Karpas-422 (cell line): ENCODE results near the gene GRK2. TPM values are rescaled to one million over a fixed set of nuclear protein-coding genes. Genes with fewer than 3 reads are reported as not detected.

ENCODE experiments used
- DNase-seq: peaks from one replicate; pipeline ENCODE4 v3.0.0-alpha.2; 2015
- H2AFZ ChIP-seq: fragments of 200-600 bp; sonication (generic); 2 replicates; pipeline ENCODE4 v1.6.1; 2014; ENCODE audit warnings: antibody characterized with exemption, low read length, mixed read lengths
- H3K27ac ChIP-seq: fragments of 200-600 bp; sonication (generic); 2 replicates; pipeline ENCODE4 v1.5.1; 2014; ENCODE audit warnings: mild to moderate bottlenecking, low read length, moderate library complexity
- H3K27me3 ChIP-seq: fragments of 200-600 bp; sonication (generic); 2 replicates; pipeline ENCODE4 v1.6.1; 2014; ENCODE audit warnings: low read length, mixed read lengths
- H3K36me3 ChIP-seq: fragments of 200-600 bp; sonication (generic); 2 replicates; pipeline ENCODE4 v1.6.1; 2014; ENCODE audit warnings: low read length, mixed read lengths; ENCODE audit not compliant: insufficient read depth
- H3K4me1 ChIP-seq: fragments of 200-600 bp; sonication (generic); 2 replicates; pipeline ENCODE4 v1.6.1; 2014; ENCODE audit warnings: mild to moderate bottlenecking, low read length, mixed read lengths
- H3K4me2 ChIP-seq: fragments of 200-600 bp; sonication (generic); 2 replicates; pipeline ENCODE4 v1.6.1; 2014; ENCODE audit warnings: low read length, low read depth, mild to moderate bottlenecking; ENCODE audit not compliant: poor library complexity, severe bottlenecking
- H3K4me3 ChIP-seq: fragments of 200-600 bp; sonication (generic); 2 replicates; pipeline ENCODE4 v1.5.1; 2014; ENCODE audit warnings: mild to moderate bottlenecking, antibody characterized with exemption, low read length, mixed read lengths
- H3K79me2 ChIP-seq: fragments of 200-600 bp; sonication (generic); 2 replicates; pipeline ENCODE4 v1.6.1; 2014; ENCODE audit warnings: mild to moderate bottlenecking, low read length, mixed read lengths
- H3K9ac ChIP-seq: fragments of 200-600 bp; sonication (generic); 2 replicates; pipeline ENCODE4 v1.6.0; 2014; ENCODE audit warnings: low read length
- H3K9me2 ChIP-seq: fragments of 200-600 bp; sonication (generic), shearing (Covaris generic); replicated peaks from 2 replicates; pipeline ENCODE4 v1.6.0; 2014; ENCODE audit warnings: mild to moderate bottlenecking, low read length, moderate library complexity; ENCODE audit not compliant: insufficient read depth
- H3K9me3 ChIP-seq: fragments of 300-700, 200-600 bp; sonication (generic); 2 replicates; pipeline ENCODE4 v1.6.1; 2014; ENCODE audit warnings: low read length, mixed read lengths
- H4K20me1 ChIP-seq: fragments of 200-600 bp; sonication (generic); 2 replicates; pipeline ENCODE4 v1.6.1; 2014; ENCODE audit warnings: mild to moderate bottlenecking, antibody characterized with exemption, low read length, low read depth; ENCODE audit not compliant: insufficient read depth
- total RNA-seq: library from RNA; depleted of rRNA; stranded (reverse); fragments of >200 nt; shearing (Covaris generic); gene quantifications from 2 replicates; pipeline ENCODE4 v1.2.3, GENCODE V29; 2014; ENCODE audit warnings: low replicate concordance

The GRK2 gene
- total RNA-seq, 1 experiment from 2014 or later = 94.7 TPM

DNA sequence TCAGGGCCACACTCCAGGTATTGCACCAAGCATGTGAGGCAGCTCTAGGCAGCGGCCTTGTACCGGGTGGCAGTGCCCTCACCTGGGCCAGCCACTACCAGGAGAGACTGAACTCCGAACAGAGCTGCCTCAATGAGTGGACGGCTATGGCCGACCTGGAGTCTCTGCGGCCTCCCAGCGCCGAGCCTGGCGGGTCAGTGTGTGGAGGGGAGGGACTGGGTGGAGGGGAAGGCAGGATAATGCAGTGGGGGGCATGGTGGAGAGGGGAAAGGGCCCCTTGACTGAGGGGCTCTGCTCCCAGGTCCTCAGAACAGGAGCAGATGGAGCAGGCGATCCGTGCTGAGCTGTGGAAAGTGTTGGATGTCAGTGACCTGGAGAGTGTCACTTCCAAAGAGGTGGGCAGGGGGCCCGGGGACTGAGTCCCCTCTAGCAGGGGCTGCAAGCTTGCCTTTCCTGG is 41.3 kb downstream of the GRK2 start:
- Histone ChIP-seq H3K36me3 (no peaks in the 10 kb centered on the region), H3K4me2 (no peak overlapping the region), H3K4me1 (no peaks in the 10 kb centered on the region), H3K27me3 (no peaks in the 10 kb centered on the region), H3K9me3 (no peaks in the 10 kb centered on the region), H3K4me3 (no peak overlapping the region), H3K9me2 (no peaks in the 10 kb centered on the region), H4K20me1 (no peaks in the 10 kb centered on the region), H3K27ac (no peak overlapping the region), H2AFZ (no peak overlapping the region), H3K9ac (no peak overlapping the region), H3K79me2 (no peaks in the 10 kb centered on the region)
- DNase-seq = no peak

DNA sequence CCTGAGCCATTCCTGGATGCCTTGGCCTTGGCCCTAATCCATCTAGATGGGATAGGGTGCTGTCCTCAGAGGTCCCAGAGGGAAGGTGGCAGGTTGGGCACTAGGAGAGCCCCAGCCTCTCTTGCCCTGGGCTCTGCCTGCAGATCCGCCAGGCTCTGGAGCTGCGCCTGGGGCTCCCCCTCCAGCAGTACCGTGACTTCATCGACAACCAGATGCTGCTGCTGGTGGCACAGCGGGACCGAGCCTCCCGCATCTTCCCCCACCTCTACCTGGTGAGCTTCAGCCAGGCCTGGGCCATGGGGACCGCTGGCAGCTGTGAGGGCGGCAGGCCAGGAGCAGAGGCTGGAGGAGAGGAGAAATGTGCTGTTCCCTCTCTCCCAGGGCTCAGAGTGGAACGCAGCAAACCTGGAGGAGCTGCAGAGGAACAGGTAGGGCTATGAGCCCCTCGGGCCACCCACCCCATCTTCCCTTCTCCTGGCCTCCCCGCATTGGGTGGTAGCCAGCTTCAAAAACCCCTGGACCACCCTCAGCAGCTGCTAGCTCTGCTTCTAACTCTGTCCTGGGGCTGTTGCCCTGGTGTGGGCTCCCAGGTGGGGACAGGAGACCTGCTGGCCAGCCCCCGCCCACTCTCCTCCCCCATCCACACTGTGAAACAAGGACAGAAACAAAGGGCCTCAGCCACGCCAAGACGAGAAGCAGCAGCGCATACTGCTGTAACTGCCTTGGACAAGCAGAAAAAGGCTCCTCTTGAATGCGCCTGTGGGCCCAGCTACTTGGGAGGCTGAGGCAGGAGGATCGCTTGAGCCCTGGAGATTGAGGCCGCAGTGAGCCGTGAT is 42.0 kb downstream of the GRK2 start:
- Histone ChIP-seq H3K36me3 (no peaks in the 10 kb centered on the region), H4K20me1 (no peaks in the 10 kb centered on the region), H3K27me3 (no peaks in the 10 kb centered on the region), H3K9ac (no peak overlapping the region), H3K9me2 (no peaks in the 10 kb centered on the region), H3K9me3 (no peaks in the 10 kb centered on the region), H3K4me3 (no peak overlapping the region), H3K27ac (no peak overlapping the region), H3K4me1 (no peaks in the 10 kb centered on the region), H3K4me2 (no peak overlapping the region), H2AFZ (no peak overlapping the region), H3K79me2 (no peaks in the 10 kb centered on the region)
- DNase-seq = no peak

DNA sequence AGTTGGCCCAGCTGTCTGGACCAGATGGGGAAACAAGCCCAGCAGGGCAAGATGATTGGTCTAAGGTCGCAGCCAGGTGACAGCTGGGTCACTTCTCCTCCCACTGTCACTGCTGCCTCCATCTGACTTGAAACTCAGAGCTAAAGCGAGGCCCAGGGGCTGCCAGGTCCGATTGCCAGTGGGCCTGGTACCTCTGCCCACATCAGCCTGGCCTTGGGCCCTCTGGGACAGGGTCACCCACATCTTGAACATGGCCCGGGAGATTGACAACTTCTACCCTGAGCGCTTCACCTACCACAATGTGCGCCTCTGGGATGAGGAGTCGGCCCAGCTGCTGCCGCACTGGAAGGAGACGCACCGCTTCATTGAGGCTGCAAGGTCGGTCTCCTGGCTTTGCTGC is 42.9 kb downstream of the GRK2 start:
- Histone ChIP-seq H3K4me3 (no peak overlapping the region), H3K36me3 (no peaks in the 10 kb centered on the region), H3K9me2 (no peaks in the 10 kb centered on the region), H4K20me1 (no peaks in the 10 kb centered on the region), H3K27ac (no peak overlapping the region), H3K4me1 (no peaks in the 10 kb centered on the region), H2AFZ (no peak overlapping the region), H3K9ac (no peak overlapping the region), H3K4me2 (no peak overlapping the region), H3K27me3 (no peaks in the 10 kb centered on the region), H3K9me3 (no peaks in the 10 kb centered on the region), H3K79me2 (no peaks in the 10 kb centered on the region)
- DNase-seq = no peak

DNA sequence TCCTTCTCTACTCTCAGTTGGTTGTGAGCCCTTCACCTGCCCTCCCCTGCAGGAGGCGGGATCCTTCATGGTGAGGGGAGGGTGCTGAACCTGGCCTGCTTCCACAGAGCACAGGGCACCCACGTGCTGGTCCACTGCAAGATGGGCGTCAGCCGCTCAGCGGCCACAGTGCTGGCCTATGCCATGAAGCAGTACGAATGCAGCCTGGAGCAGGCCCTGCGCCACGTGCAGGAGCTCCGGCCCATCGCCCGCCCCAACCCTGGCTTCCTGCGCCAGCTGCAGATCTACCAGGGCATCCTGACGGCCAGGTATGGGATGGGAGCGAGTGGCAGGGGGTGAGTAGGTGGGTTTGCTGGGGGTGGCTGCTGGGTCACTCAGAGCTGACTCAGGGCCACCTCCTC is 43.4 kb downstream of the GRK2 start:
- Histone ChIP-seq H3K4me3 (no peak overlapping the region), H3K36me3 (no peaks in the 10 kb centered on the region), H3K4me1 (no peaks in the 10 kb centered on the region), H3K4me2 (no peak overlapping the region), H3K27ac (no peak overlapping the region), H3K9me2 (no peaks in the 10 kb centered on the region), H3K9ac (no peak overlapping the region), H2AFZ (no peak overlapping the region), H3K9me3 (no peaks in the 10 kb centered on the region), H4K20me1 (no peaks in the 10 kb centered on the region), H3K79me2 (no peaks in the 10 kb centered on the region), H3K27me3 (no peaks in the 10 kb centered on the region)
- DNase-seq = no peak

DNA sequence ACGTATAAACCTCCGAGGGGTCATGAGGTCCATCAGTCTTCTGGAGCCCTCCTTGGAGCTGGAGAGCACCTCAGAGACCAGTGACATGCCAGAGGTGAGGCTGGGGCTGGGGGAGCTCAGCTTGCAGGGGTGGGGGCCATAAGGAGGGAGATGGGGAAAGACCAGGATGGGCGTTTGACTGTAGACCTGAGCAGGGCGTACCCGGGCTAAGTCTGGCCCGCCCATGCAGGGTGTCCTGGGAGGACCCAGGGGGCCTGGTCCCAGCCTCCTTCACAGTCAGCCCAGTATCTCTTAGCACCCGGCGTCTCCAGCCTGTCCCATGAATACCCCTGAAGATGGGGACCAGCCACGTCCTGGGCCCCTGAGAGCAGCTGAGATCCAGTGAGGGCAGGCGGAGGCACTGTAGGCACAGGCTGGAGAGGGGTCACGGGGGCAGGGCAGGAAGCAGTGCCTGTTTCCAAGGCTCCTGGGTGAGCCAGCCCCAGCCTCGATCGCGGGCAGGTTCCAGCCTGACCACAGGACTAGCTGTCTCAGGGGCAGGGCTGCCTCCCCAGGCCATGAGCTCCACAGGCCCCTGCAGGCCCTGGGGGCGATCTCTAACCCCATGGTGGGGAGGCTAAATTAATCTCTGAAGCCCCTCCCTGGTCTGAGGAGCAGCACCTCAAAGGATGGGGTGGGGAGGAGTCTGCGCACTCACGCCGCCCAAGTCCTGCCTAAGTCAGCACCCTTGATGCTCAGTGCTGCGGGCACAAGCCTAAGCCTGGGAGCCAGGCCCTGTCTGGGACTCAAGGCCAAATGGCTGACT is 44.2 kb downstream of the GRK2 start:
- Histone ChIP-seq H3K4me2 (no peak overlapping the region), H3K36me3 (no peaks in the 10 kb centered on the region), H3K79me2 (no peaks in the 10 kb centered on the region), H3K4me1 (no peaks in the 10 kb centered on the region), H3K4me3 (no peak overlapping the region), H3K9me2 (no peaks in the 10 kb centered on the region), H4K20me1 (no peaks in the 10 kb centered on the region), H3K27ac (no peak overlapping the region), H3K9ac (no peak overlapping the region), H3K9me3 (no peaks in the 10 kb centered on the region), H3K27me3 (no peaks in the 10 kb centered on the region), H2AFZ (no peak overlapping the region)
- no peak for DNase-seq

DNA sequence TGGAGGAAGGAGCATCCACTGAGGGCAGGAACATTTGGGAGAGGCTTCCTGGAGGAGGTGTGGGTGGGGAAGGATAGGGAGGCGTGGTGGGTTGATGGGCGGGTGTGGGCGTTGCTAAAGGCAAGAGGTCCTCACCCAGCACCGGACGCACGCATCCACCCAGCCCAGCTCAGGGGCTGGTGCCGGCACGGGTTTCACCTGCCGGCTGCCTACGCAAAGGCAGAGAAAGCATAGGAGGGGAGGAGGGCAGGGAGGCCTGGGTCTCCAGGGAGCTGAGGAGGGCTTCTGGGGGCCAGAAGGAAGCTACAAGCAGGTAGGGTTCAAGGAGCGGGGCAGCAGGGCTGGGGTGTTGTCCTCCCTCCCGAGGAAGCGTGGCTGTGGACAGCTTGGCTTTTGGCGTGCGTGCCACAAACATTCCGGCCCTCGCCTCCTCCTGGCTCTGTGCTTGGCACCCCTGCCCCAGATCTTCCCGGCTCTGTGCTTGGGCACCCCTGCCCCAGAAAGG is 44.8 kb downstream of the GRK2 start:
- no peak overlapping the region for H3K4me2 ChIP-seq
- no peaks in the 10 kb centered on the region for H3K9me2 ChIP-seq
- no peaks in the 10 kb centered on the region for H3K27me3 ChIP-seq
- no peaks in the 10 kb centered on the region for H4K20me1 ChIP-seq
- no peak overlapping the region for H2AFZ ChIP-seq
- H3K4me3 ChIP-seq = no peak overlapping the region
- H3K79me2 ChIP-seq = no peaks in the 10 kb centered on the region
- H3K9me3 ChIP-seq = no peaks in the 10 kb centered on the region
- H3K4me1 ChIP-seq = no peaks in the 10 kb centered on the region
- H3K36me3 ChIP-seq = no peaks in the 10 kb centered on the region
- H3K27ac ChIP-seq = no peak overlapping the region
- H3K9ac ChIP-seq = no peak overlapping the region
- DNase-seq = no peak

DNA sequence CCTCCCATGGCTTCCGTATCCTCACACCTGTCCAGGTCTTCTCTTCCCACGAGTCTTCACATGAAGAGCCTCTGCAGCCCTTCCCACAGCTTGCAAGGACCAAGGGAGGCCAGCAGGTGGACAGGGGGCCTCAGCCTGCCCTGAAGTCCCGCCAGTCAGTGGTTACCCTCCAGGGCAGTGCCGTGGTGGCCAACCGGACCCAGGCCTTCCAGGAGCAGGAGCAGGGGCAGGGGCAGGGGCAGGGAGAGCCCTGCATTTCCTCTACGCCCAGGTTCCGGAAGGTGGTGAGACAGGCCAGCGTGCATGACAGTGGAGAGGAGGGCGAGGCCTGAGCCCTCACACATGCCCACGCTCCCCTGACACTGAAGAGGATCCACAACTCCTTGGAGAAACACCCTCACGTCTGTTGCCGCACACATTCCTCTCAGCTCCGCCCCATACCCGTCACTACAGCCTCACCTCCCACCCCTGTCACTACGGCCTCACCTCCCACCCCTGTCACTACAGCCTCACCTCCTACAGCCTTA is 45.3 kb downstream of the GRK2 start:
- H2AFZ ChIP-seq = no peak overlapping the region
- no peaks in the 10 kb centered on the region for H3K27me3 ChIP-seq
- H3K9me3 ChIP-seq = no peaks in the 10 kb centered on the region
- H3K36me3 ChIP-seq = no peaks in the 10 kb centered on the region
- peaks cover 4% of the 10 kb centered on the region for H3K4me1 ChIP-seq
- H3K27ac ChIP-seq = no peak overlapping the region
- no peak overlapping the region for H3K4me2 ChIP-seq
- no peak overlapping the region for H3K4me3 ChIP-seq
- H4K20me1 ChIP-seq = no peaks in the 10 kb centered on the region
- no peaks in the 10 kb centered on the region for H3K79me2 ChIP-seq
- H3K9ac ChIP-seq = no peak overlapping the region
- no peak for DNase-seq
- H3K9me2 ChIP-seq = no peaks in the 10 kb centered on the region
